Measurements from ENCODE around the gene UBE2A. TPM values are rescaled to one million over a fixed set of nuclear protein-coding genes. Genes with fewer than 3 reads are reported as not detected.
A peak's percentile ranks its signal among the peaks of the same experiment; 100 is the strongest.

The UBE2A gene
- total RNA-seq, 1 donor from 2014 or later: 44.7 TPM

GRCh38 chrX:119614776-119615175 lies 40.4 kb downstream of the UBE2A start:
- ATAC-seq: no peak

- no peak for ATAC-seq
Measured at GRCh38 chrX:119617517-119618164, 43.3 kb downstream of the UBE2A start.

DNA sequence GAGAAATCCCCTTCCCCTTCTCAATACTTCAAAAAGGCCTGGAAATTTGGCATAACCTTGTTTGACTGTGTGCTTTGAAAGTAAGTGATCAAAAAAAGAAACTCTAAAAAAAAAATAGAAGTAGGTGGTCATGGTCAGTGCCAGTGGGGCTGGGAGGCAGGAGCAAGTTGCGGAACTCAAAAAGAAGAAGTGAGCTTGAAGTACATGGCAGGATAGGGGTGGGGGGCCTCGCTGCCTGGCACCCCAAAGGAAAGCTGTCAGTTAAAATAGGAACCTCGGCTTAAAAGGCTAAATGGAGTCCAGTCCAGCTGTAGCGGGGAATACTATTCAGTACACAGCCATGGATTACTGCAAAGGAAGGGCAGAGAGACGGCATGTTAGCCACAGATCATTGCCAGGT lies 44.1 kb downstream of the UBE2A start:
- peak; percentile 31 for ATAC-seq

DNA sequence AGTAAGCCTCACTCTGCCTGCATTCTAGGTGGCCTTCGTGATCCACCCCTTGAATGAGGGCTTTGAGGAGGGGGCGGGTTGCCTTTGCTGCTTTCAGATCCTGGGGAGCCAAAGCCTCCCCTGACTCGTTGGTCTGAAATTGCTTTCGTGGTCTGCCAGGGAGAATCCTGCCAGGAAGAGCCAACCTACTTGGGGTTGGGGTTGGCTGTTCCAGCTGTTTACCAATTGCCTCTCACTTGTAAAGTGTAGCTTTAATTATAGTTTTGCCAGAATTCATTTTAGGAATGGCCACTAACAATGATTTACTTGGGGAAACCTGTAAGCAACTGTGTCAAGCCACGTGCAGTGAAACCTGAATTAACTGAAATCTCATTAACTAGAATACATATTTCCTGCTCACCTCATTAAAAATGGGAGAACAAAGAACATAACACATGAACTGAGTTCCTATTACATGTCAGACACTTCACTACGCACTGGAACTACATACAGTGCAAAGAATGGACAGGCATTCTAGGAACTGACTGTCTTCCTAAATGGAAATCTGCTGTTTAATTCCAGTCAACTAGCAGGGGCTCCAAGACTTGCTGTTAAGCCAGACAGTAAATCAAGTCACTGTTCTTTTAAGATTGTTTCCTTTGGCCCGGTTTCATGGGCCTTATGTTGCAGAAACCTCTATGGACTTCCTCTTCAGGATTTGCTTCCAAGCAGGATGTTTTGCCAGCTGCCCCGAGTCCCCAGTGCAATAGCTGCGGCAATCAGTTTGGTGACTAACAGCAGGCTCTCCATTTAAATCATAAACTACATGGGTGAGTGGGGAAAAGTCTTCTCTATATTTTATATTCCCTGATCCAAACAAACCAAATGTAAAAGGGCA lies 48.2 kb downstream of the UBE2A start:
- no peak for ATAC-seq

DNA sequence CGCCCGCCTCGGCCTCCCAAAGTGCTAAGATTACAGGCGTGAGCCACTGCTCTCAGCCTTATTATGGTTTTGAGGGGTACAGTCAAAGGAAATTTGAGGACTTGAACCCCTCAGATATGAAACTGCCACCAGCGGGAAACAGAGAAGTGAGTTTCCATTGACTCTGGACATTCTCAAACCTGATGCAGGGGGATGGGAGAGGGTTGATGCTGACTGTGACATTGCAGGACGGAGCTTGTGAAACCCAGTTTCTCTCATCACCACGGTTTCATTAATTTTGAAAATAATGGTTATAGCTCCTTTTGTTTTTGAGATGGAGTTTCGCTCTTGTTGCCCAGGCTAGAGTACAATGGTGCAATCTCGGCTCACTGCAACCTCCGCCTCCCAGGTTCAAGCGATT lies 50.1 kb downstream of the UBE2A start:
- ATAC-seq: no peak

GRCh38 chrX:119624951-119625668 lies 50.7 kb downstream of the UBE2A start:
- no peak for ATAC-seq

DNA sequence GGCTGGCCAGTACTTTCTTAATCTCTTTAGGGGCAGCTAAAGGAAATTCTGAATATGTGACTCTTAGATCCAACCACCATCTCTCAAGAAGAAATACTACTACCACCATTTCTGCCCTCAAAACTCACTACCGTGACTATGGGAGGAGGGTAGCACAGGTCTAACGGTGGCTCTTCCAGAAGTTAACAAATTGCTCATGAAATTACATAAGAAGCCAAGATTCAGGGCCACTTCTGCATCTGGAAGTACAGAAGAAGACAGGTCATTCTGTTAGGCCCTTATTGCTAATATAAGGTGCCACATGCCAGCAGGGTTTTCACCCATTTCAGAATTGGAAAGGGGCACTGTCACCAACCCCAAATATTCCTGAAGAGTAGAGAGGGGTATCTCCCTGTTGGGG lies 51.5 kb downstream of the UBE2A start:
- no peak for ATAC-seq

Other genes starting within 250 kb of the UBE2A start
- gene SLC25A43, start 175.2 kb upstream of the UBE2A start, total RNA-seq: 25.4 TPM
- gene SLC25A5, start 106.1 kb upstream of the UBE2A start, total RNA-seq: 452 TPM
- gene STEEP1, start 9.2 kb upstream of the UBE2A start, total RNA-seq: 13.5 TPM
- gene NKRF, start 31.9 kb downstream of the UBE2A start, total RNA-seq: 7.5 TPM
- gene SEPTIN6, start 118.6 kb downstream of the UBE2A start, total RNA-seq: 5.1 TPM
- not detected for gene SOWAHD, start 184.0 kb downstream of the UBE2A start, total RNA-seq
- 2,055 TPM for gene RPL39, start 217.1 kb downstream of the UBE2A start, total RNA-seq

Data from esophagus mucosa (tissue), 1 donor.